ENCODE results near the gene IKZF1.

DNA sequence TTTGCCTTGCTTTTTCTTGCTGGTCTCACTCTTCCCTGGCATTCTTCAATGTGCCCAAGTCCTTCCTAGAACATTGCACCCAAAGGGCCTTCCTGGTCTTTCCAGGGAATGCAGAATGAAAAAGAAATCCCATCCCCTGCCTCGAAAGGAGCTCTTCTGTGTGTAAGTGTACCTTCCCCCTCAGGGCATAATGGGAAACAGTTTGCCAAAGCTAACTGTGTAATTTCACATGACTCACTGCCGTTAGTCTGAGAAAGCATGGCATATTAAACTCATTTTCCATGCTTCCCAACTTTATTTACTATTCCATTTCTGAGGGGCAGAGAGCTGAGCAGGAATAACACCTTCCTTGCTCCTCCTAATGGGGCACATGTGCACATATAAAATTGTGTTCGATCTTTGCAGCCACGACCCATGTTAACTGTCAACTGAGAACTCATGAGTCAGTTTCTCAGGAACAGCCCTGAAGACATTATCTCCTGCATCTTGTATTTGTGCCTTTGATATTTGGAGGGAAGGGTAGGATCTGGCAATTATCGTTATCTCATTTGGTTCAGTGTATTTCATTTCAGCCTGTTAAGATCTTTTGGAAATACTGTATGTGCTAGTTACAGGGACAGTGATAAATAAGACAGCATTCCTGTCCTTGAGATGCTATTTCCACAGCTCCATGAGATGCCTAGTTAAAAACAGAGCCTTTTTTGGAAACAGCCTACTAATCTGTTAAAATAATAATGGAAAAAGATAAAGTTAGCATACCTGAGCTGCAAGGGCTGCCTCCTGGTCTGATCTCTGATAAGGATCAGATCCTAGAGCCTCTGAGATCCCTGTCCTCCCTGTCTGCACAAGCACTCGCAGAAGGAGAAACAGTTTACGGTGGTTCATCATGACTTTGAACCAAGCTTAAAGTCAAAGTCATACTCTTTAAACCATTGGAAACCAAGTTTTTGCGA lies 42.3 kb downstream of the IKZF1 start:
- TF ChIP-seq, protein P1, sequence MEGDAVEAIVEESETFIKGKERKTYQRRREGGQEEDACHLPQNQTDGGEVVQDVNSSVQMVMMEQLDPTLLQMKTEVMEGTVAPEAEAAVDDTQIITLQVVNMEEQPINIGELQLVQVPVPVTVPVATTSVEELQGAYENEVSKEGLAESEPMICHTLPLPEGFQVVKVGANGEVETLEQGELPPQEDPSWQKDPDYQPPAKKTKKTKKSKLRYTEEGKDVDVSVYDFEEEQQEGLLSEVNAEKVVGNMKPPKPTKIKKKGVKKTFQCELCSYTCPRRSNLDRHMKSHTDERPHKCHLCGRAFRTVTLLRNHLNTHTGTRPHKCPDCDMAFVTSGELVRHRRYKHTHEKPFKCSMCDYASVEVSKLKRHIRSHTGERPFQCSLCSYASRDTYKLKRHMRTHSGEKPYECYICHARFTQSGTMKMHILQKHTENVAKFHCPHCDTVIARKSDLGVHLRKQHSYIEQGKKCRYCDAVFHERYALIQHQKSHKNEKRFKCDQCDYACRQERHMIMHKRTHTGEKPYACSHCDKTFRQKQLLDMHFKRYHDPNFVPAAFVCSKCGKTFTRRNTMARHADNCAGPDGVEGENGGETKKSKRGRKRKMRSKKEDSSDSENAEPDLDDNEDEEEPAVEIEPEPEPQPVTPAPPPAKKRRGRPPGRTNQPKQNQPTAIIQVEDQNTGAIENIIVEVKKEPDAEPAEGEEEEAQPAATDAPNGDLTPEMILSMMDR (IDR thresholded peaks at IDR 0.05), result no peak
- TF ChIP-seq, protein P2, sequence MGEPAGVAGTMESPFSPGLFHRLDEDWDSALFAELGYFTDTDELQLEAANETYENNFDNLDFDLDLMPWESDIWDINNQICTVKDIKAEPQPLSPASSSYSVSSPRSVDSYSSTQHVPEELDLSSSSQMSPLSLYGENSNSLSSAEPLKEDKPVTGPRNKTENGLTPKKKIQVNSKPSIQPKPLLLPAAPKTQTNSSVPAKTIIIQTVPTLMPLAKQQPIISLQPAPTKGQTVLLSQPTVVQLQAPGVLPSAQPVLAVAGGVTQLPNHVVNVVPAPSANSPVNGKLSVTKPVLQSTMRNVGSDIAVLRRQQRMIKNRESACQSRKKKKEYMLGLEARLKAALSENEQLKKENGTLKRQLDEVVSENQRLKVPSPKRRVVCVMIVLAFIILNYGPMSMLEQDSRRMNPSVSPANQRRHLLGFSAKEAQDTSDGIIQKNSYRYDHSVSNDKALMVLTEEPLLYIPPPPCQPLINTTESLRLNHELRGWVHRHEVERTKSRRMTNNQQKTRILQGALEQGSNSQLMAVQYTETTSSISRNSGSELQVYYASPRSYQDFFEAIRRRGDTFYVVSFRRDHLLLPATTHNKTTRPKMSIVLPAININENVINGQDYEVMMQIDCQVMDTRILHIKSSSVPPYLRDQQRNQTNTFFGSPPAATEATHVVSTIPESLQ (CRISPR knock-in tag; IDR thresholded peaks at IDR 0.05), result no peak
- no peak for TF ChIP-seq NR1H2 (CRISPR knock-in tag; IDR thresholded peaks at IDR 0.05)
- TF ChIP-seq ZNF138 (CRISPR knock-in tag; conservative IDR thresholded peaks at IDR 0.05), result no peak
- no peak for TF ChIP-seq JUN (CRISPR knock-in tag; IDR thresholded peaks at IDR 0.05)
- TF ChIP-seq, protein P3, sequence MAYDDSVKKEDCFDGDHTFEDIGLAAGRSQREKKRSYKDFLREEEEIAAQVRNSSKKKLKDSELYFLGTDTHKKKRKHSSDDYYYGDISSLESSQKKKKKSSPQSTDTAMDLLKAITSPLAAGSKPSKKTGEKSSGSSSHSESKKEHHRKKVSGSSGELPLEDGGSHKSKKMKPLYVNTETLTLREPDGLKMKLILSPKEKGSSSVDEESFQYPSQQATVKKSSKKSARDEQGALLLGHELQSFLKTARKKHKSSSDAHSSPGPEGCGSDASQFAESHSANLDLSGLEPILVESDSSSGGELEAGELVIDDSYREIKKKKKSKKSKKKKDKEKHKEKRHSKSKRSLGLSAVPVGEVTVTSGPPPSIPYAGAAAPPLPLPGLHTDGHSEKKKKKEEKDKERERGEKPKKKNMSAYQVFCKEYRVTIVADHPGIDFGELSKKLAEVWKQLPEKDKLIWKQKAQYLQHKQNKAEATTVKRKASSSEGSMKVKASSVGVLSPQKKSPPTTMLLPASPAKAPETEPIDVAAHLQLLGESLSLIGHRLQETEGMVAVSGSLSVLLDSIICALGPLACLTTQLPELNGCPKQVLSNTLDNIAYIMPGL (CRISPR knock-in tag; IDR thresholded peaks at IDR 0.05), result no peak
- no peak for TF ChIP-seq TCF7 (CRISPR knock-in tag; IDR thresholded peaks at IDR 0.05; ENCODE audit: low read depth)
- TF ChIP-seq, protein P4, sequence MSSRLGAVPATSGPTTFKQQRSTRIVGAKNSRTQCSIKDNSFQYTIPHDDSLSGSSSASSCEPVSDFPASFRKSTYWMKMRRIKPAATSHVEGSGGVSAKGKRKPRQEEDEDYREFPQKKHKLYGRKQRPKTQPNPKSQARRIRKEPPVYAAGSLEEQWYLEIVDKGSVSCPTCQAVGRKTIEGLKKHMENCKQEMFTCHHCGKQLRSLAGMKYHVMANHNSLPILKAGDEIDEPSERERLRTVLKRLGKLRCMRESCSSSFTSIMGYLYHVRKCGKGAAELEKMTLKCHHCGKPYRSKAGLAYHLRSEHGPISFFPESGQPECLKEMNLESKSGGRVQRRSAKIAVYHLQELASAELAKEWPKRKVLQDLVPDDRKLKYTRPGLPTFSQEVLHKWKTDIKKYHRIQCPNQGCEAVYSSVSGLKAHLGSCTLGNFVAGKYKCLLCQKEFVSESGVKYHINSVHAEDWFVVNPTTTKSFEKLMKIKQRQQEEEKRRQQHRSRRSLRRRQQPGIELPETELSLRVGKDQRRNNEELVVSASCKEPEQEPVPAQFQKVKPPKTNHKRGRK (CRISPR knock-in tag; IDR thresholded peaks at IDR 0.05; ENCODE audit: borderline replicate concordance), result no peak
- TF ChIP-seq, protein P5, sequence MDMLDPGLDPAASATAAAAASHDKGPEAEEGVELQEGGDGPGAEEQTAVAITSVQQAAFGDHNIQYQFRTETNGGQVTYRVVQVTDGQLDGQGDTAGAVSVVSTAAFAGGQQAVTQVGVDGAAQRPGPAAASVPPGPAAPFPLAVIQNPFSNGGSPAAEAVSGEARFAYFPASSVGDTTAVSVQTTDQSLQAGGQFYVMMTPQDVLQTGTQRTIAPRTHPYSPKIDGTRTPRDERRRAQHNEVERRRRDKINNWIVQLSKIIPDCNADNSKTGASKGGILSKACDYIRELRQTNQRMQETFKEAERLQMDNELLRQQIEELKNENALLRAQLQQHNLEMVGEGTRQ (CRISPR knock-in tag; IDR thresholded peaks at IDR 0.05), result no peak
- TF ChIP-seq ESRRA (CRISPR knock-in tag; IDR thresholded peaks at IDR 0.05; ENCODE audit: borderline replicate concordance), result no peak

Measured in WTC11 (cell line).